SK-N-SH treated with all-trans-retinoic acid at 6 μM for 48 hours (cell line): ENCODE measurements around the gene LMAN1.

Source experiments
- ATAC-seq: fragments of 200-7000 bp; cut with Tn5 transposase; 3 replicates; pipeline ENCODE4 v1.9.1; 2020; ENCODE audit warnings: mild to moderate bottlenecking, moderate library complexity
- ARNTL ChIP-seq: fragments of 450-650 bp; formaldehyde crosslinking; IDR thresholded peaks from 2 replicates; pipeline ENCODE4 v1.5.0; 2020; ENCODE audit warnings: low read depth, mild to moderate bottlenecking, moderate library complexity, borderline replicate concordance
- BACH2 ChIP-seq: fragments of 250-450 bp; sonication (Bioruptor Pico); IDR thresholded peaks from 2 replicates; pipeline ENCODE4 v1.9.0; 2021; ENCODE audit warnings: mild to moderate bottlenecking, borderline replicate concordance
- ESRRG ChIP-seq: fragments of 250-450 bp; sonication (Bioruptor Pico); IDR thresholded peaks from 2 replicates; pipeline ENCODE4 v1.6.1; 2021; ENCODE audit warnings: mild to moderate bottlenecking
- GLIS3 ChIP-seq: fragments of 250-450 bp; sonication (Bioruptor Pico); IDR thresholded peaks from 2 replicates; pipeline ENCODE4 v1.5.0; 2020; ENCODE audit warnings: mild to moderate bottlenecking, moderate library complexity
- ISL1 ChIP-seq: fragments of 250-450 bp; sonication (Bioruptor Pico); IDR thresholded peaks from 2 replicates; pipeline ENCODE4 v2.1.2; 2022; ENCODE audit warnings: mild to moderate bottlenecking, moderate library complexity
- OSR1 ChIP-seq: fragments of 250-450 bp; sonication (Bioruptor Pico); IDR thresholded peaks from 2 replicates; pipeline ENCODE4 v1.8.0; 2022; ENCODE audit warnings: moderate library complexity, mild to moderate bottlenecking, inconsistent platforms
- PPARA ChIP-seq: fragments of 250-450 bp; sonication (Bioruptor Pico); IDR thresholded peaks from 2 replicates; pipeline ENCODE4 v1.5.0; 2020; ENCODE audit warnings: mild to moderate bottlenecking, borderline replicate concordance
- RARB ChIP-seq: fragments of 250-450 bp; sonication (Bioruptor Pico); IDR thresholded peaks from 2 replicates; pipeline ENCODE4 v1.8.0; 2021; ENCODE audit warnings: mild to moderate bottlenecking, moderate library complexity
- SNAI2 ChIP-seq: fragments of 250-450 bp; sonication (Bioruptor Pico); IDR thresholded peaks from 2 replicates; pipeline ENCODE4 v1.5.0; 2020; ENCODE audit warnings: mild to moderate bottlenecking, moderate library complexity
- TCF4 ChIP-seq: fragments of 250-450 bp; sonication (Bioruptor Pico); IDR thresholded peaks from 2 replicates; pipeline ENCODE4 v1.8.0; 2021; ENCODE audit warnings: mild to moderate bottlenecking, moderate library complexity, borderline replicate concordance
- TOX ChIP-seq: fragments of 250-450 bp; sonication (Bioruptor Pico); IDR thresholded peaks from 2 replicates; pipeline ENCODE4 v1.8.0; 2021; ENCODE audit warnings: mild to moderate bottlenecking, moderate library complexity, borderline replicate concordance
- ZC3H10 ChIP-seq: fragments of 250-450 bp; sonication (Bioruptor Pico); IDR thresholded peaks from 2 replicates; pipeline ENCODE4 v1.5.1; 2021; ENCODE audit warnings: mild to moderate bottlenecking, moderate library complexity
- ZFP3 ChIP-seq: fragments of 250-450 bp; sonication (Bioruptor Pico); IDR thresholded peaks from 2 replicates; pipeline ENCODE4 v1.5.0; 2020; ENCODE audit warnings: mild to moderate bottlenecking, moderate library complexity
- ZFP30 ChIP-seq: fragments of 450-650 bp; formaldehyde crosslinking; IDR thresholded peaks from 2 replicates; pipeline ENCODE4 v1.5.0; 2022; ENCODE audit warnings: mild to moderate bottlenecking, moderate library complexity
- ZNF565 ChIP-seq: fragments of 450-650 bp; formaldehyde crosslinking; conservative IDR thresholded peaks from 2 replicates; pipeline ENCODE4 v1.5.0; 2020; ENCODE audit warnings: low read depth, mild to moderate bottlenecking, moderate library complexity
- ZNF70 ChIP-seq: fragments of 450-650 bp; formaldehyde crosslinking; IDR thresholded peaks from 2 replicates; pipeline ENCODE4 v1.5.0; 2020; ENCODE audit warnings: mild to moderate bottlenecking, moderate library complexity
- ZNF8 ChIP-seq: fragments of 450-650 bp; formaldehyde crosslinking; IDR thresholded peaks from 2 replicates; pipeline ENCODE4 v1.5.0; 2020; ENCODE audit warnings: mild to moderate bottlenecking, moderate library complexity
- TF ChIP-seq, protein P1 (sequence below): fragments of 250-450 bp; sonication (Bioruptor Pico); IDR thresholded peaks from 2 replicates; pipeline ENCODE4 v1.5.1; 2021; ENCODE audit warnings: mild to moderate bottlenecking, moderate library complexity
- TF ChIP-seq, protein P2 (sequence below): fragments of 250-450 bp; sonication (Bioruptor Pico); IDR thresholded peaks from 2 replicates; pipeline ENCODE4 v1.8.0; 2021; ENCODE audit warnings: low read depth, mild to moderate bottlenecking, moderate library complexity, borderline replicate concordance
- TF ChIP-seq, protein P3 (sequence below): fragments of 250-450 bp; sonication (Bioruptor Pico); IDR thresholded peaks from 2 replicates; pipeline ENCODE4 v1.5.1; 2020; ENCODE audit warnings: low read depth, mild to moderate bottlenecking, moderate library complexity
- TF ChIP-seq, protein P4 (sequence below): fragments of 250-450 bp; sonication (Bioruptor Pico); IDR thresholded peaks from 2 replicates; pipeline ENCODE4 v1.5.0; 2020; ENCODE audit warnings: mild to moderate bottlenecking, moderate library complexity
- TF ChIP-seq, protein P5 (sequence below): fragments of 250-450 bp; sonication (Bioruptor Pico); IDR thresholded peaks from 2 replicates; pipeline ENCODE4 v1.8.0; 2020; ENCODE audit warnings: mild to moderate bottlenecking, moderate library complexity, borderline replicate concordance

LMAN1 gene

DNA sequence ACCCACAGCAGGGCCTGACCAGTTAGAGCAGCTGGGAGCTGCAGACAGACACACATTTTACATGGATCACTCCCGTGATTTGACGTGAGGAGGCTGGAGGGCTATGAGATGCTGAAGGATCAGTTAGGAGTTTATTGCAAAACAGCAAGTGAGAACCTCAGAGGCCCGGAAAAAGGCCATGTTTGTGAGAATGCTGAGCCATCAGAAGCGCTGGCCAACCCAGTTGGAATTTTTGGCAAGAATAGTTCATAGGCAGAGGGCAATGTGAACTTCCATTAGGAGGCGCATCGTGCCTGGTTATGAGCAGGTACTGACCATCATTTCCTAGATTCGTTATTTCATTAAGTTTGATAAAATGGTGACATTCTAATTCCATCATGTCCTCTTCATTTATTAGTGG is 23.3 kb upstream of the LMAN1 start:
- TF ChIP-seq TCF4 (CRISPR knock-in tag) (no peak), RARB (CRISPR knock-in tag) (no peak), ZC3H10 (CRISPR knock-in tag) (no peak), BACH2 (CRISPR knock-in tag) (no peak), ZNF70 (no peak), ARNTL (CRISPR knock-in tag) (no peak)
- ATAC-seq: no peak

DNA sequence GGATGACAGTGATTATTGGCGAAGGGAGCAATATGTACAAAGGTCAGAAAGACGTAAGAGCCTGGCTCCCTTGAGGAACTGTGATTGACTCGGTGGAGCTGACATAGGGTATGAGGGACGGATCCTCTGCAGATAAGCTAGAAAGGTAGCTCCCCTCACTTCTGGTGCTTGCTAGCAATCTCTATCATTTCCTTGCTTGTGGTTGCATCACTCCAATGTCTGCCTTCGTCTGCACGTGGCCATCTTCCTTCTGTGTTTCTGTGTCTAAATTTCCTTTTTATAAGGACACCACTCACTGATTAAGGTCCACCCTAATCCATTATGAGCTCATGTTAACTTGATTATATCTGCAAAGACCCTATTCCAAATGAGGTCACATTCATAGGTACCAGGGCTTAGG is 22.9 kb upstream of the LMAN1 start:
- TF ChIP-seq ZC3H10 (CRISPR knock-in tag): no peak
- TF ChIP-seq, protein P1, sequence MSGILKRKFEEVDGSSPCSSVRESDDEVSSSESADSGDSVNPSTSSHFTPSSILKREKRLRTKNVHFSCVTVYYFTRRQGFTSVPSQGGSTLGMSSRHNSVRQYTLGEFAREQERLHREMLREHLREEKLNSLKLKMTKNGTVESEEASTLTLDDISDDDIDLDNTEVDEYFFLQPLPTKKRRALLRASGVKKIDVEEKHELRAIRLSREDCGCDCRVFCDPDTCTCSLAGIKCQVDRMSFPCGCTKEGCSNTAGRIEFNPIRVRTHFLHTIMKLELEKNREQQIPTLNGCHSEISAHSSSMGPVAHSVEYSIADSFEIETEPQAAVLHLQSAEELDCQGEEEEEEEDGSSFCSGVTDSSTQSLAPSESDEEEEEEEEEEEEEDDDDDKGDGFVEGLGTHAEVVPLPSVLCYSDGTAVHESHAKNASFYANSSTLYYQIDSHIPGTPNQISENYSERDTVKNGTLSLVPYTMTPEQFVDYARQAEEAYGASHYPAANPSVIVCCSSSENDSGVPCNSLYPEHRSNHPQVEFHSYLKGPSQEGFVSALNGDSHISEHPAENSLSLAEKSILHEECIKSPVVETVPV (CRISPR knock-in tag): no peak
- TF ChIP-seq, protein P2, sequence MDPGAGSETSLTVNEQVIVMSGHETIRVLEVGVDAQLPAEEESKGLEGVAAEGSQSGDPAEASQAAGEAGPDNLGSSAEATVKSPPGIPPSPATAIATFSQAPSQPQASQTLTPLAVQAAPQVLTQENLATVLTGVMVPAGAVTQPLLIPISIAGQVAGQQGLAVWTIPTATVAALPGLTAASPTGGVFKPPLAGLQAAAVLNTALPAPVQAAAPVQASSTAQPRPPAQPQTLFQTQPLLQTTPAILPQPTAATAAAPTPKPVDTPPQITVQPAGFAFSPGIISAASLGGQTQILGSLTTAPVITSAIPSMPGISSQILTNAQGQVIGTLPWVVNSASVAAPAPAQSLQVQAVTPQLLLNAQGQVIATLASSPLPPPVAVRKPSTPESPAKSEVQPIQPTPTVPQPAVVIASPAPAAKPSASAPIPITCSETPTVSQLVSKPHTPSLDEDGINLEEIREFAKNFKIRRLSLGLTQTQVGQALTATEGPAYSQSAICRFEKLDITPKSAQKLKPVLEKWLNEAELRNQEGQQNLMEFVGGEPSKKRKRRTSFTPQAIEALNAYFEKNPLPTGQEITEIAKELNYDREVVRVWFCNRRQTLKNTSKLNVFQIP (CRISPR knock-in tag): no peak
- no peak for TF ChIP-seq ZNF565 (CRISPR knock-in tag)
- TF ChIP-seq ESRRG (CRISPR knock-in tag): no peak
- TF ChIP-seq, protein P3, sequence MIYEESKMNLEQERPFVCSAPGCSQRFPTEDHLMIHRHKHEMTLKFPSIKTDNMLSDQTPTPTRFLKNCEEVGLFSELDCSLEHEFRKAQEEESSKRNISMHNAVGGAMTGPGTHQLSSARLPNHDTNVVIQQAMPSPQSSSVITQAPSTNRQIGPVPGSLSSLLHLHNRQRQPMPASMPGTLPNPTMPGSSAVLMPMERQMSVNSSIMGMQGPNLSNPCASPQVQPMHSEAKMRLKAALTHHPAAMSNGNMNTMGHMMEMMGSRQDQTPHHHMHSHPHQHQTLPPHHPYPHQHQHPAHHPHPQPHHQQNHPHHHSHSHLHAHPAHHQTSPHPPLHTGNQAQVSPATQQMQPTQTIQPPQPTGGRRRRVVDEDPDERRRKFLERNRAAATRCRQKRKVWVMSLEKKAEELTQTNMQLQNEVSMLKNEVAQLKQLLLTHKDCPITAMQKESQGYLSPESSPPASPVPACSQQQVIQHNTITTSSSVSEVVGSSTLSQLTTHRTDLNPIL: no peak
- no peak for TF ChIP-seq OSR1 (CRISPR knock-in tag)
- no peak for TF ChIP-seq BACH2 (CRISPR knock-in tag)
- TF ChIP-seq, protein P4, sequence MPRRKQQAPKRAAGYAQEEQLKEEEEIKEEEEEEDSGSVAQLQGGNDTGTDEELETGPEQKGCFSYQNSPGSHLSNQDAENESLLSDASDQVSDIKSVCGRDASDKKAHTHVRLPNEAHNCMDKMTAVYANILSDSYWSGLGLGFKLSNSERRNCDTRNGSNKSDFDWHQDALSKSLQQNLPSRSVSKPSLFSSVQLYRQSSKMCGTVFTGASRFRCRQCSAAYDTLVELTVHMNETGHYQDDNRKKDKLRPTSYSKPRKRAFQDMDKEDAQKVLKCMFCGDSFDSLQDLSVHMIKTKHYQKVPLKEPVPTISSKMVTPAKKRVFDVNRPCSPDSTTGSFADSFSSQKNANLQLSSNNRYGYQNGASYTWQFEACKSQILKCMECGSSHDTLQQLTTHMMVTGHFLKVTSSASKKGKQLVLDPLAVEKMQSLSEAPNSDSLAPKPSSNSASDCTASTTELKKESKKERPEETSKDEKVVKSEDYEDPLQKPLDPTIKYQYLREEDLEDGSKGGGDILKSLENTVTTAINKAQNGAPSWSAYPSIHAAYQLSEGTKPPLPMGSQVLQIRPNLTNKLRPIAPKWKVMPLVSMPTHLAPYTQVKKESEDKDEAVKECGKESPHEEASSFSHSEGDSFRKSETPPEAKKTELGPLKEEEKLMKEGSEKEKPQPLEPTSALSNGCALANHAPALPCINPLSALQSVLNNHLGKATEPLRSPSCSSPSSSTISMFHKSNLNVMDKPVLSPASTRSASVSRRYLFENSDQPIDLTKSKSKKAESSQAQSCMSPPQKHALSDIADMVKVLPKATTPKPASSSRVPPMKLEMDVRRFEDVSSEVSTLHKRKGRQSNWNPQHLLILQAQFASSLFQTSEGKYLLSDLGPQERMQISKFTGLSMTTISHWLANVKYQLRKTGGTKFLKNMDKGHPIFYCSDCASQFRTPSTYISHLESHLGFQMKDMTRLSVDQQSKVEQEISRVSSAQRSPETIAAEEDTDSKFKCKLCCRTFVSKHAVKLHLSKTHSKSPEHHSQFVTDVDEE (CRISPR knock-in tag): no peak
- TF ChIP-seq, protein P5, sequence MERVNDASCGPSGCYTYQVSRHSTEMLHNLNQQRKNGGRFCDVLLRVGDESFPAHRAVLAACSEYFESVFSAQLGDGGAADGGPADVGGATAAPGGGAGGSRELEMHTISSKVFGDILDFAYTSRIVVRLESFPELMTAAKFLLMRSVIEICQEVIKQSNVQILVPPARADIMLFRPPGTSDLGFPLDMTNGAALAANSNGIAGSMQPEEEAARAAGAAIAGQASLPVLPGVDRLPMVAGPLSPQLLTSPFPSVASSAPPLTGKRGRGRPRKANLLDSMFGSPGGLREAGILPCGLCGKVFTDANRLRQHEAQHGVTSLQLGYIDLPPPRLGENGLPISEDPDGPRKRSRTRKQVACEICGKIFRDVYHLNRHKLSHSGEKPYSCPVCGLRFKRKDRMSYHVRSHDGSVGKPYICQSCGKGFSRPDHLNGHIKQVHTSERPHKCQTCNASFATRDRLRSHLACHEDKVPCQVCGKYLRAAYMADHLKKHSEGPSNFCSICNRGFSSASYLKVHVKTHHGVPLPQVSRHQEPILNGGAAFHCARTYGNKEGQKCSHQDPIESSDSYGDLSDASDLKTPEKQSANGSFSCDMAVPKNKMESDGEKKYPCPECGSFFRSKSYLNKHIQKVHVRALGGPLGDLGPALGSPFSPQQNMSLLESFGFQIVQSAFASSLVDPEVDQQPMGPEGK (CRISPR knock-in tag): no peak
- no peak for TF ChIP-seq ZFP3 (CRISPR knock-in tag)
- no peak for TF ChIP-seq SNAI2
- TF ChIP-seq ZNF8: no peak
- TF ChIP-seq RARB (CRISPR knock-in tag): no peak
- TF ChIP-seq GLIS3 (CRISPR knock-in tag): no peak
- no peak for TF ChIP-seq ZNF70
- TF ChIP-seq TCF4 (CRISPR knock-in tag): no peak
- no peak for TF ChIP-seq ZFP30
- TF ChIP-seq, all 23 proteins: peak for 0

DNA sequence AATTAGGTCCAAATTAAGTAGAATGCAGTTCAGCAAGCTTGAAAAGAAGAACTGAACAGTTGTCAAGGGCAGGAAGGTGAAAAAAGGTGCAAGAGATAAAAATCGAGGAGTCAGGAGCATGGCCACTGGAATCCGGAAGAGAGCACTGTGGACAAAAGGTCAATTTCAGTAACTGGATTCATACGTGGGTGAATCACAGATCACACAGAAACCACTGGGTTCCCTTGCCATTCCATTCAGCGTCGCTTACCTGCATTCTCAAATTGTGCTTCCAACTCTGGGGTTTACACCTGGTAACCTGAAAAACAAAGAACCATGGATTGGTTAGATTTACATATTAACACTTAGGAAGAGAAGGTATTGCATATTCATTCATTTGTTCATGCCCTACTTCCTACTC is 21.6 kb upstream of the LMAN1 start:
- ATAC-seq: no peak
- no peak for TF ChIP-seq ISL1
- no peak for TF ChIP-seq BACH2 (CRISPR knock-in tag)
- no peak for TF ChIP-seq TOX (CRISPR knock-in tag)
- TF ChIP-seq ZC3H10 (CRISPR knock-in tag): no peak
- TF ChIP-seq, protein P1 (CRISPR knock-in tag): no peak
- no peak for TF ChIP-seq ZNF565 (CRISPR knock-in tag)
- no peak for TF ChIP-seq ZNF8
- TF ChIP-seq, protein P2 (CRISPR knock-in tag): no peak
- TF ChIP-seq SNAI2: no peak
- TF ChIP-seq, protein P4 (CRISPR knock-in tag): no peak
- TF ChIP-seq PPARA (CRISPR knock-in tag): no peak
- no peak for TF ChIP-seq ESRRG (CRISPR knock-in tag)
- TF ChIP-seq ZFP30: no peak

More for the DNA sequence above, 22.9 kb upstream of the LMAN1 start:
- ATAC-seq: no peak
